HT1080 (cell line): ENCODE data around the gene GTF2A2. TPM values are rescaled to one million over a fixed set of nuclear protein-coding genes. Genes with fewer than 3 reads are reported as not detected.

ENCODE experiments used
- DNase-seq: peaks from one replicate; pipeline ENCODE4 v3.0.0-alpha.2; 2015; ENCODE audit warnings: low read depth
- total RNA-seq: library from RNA; depleted of rRNA; stranded (reverse); fragments of >200 nt; shearing (Covaris generic); gene quantifications from 2 replicates; pipeline ENCODE4 v1.2.3, GENCODE V29; 2014; rRNA removed

Gene GTF2A2
- total RNA-seq, 1 experiment from 2014 or later, result 126 TPM

- DNase-seq, result peak; percentile 28
Measured at GRCh38 chr15:59609730-59610712, 47.3 kb downstream of the GTF2A2 start.

- DNase-seq, result no peak
Measured at GRCh38 chr15:59605994-59606393, 51.3 kb downstream of the GTF2A2 start.

GRCh38 chr15:59598461-59598860 is 58.9 kb downstream of the GTF2A2 start:
- no peak for DNase-seq

GRCh38 chr15:59596640-59597039 is 60.7 kb downstream of the GTF2A2 start:
- DNase-seq, result no peak

- DNase-seq, result no peak
Measured at GRCh38 chr15:59595434-59595915, 61.8 kb downstream of the GTF2A2 start.

GRCh38 chr15:59594991-59595390 is 62.3 kb downstream of the GTF2A2 start:
- no peak for DNase-seq

GRCh38 chr15:59594493-59594942 is 62.8 kb downstream of the GTF2A2 start:
- DNase-seq, result peak; percentile 89

- DNase-seq, result no peak
Measured at GRCh38 chr15:59591356-59591755, 66.0 kb downstream of the GTF2A2 start.

- peak; percentile 26 for DNase-seq
Measured at GRCh38 chr15:59590027-59590426, 67.3 kb downstream of the GTF2A2 start.

Other genes with a start within 250 kb of the GTF2A2 start
- 4.1 and 5.0 TPM in 2 replicates for gene FAM81A, start 219.3 kb downstream of the GTF2A2 start, total RNA-seq
- 0.10 and 0.79 TPM in 2 replicates for gene GCNT3, start 45.7 kb downstream of the GTF2A2 start, total RNA-seq
- 72.0 and 107 TPM in 2 replicates for gene BNIP2, start 31.8 kb upstream of the GTF2A2 start, total RNA-seq